GM23338 (cell line): ENCODE data around the gene LDLRAD3.

Source experiments
- CREB1 ChIP-seq: fragments of 250-450 bp; sonication (Bioruptor Pico); IDR thresholded peaks from 2 replicates; pipeline ENCODE4 v1.5.0; 2020; ENCODE audit warnings: low read depth, mild to moderate bottlenecking, moderate library complexity
- CTCF ChIP-seq, 2 experiments: fragments of 200-600 bp in 1 of 2; sonication (generic) in 1 of 2; conservative IDR thresholded peaks; 2 replicates each; pipeline versions ENCODE4 v1.5.1 to v1.6.1; 2016 to 2017; ENCODE audit warnings: antibody characterized with exemption in 2 of 2, low read depth in 2 of 2, mild to moderate bottlenecking in 2 of 2, moderate library complexity in 1 of 2
- POLR2AphosphoS5 ChIP-seq: IDR thresholded peaks from 2 replicates; pipeline ENCODE4 v1.6.1; 2016; ENCODE audit warnings: antibody characterized with exemption, low read depth
- TF ChIP-seq, protein P1 (sequence below): IDR thresholded peaks from one replicate; pipeline ENCODE4 v1.6.1; 2018; ENCODE audit warnings: antibody characterized with exemption; ENCODE audit not compliant: unreplicated experiment

GRCh38 chr11:36009473-36009872 lies 65.6 kb downstream of the LDLRAD3 start:
- TF ChIP-seq POLR2AphosphoS5 = no peak
- no peak for TF ChIP-seq CTCF (conservative IDR thresholded peaks at IDR 0.05; ENCODE audit: low read depth in 2 of 2)
- TF ChIP-seq, protein P1, sequence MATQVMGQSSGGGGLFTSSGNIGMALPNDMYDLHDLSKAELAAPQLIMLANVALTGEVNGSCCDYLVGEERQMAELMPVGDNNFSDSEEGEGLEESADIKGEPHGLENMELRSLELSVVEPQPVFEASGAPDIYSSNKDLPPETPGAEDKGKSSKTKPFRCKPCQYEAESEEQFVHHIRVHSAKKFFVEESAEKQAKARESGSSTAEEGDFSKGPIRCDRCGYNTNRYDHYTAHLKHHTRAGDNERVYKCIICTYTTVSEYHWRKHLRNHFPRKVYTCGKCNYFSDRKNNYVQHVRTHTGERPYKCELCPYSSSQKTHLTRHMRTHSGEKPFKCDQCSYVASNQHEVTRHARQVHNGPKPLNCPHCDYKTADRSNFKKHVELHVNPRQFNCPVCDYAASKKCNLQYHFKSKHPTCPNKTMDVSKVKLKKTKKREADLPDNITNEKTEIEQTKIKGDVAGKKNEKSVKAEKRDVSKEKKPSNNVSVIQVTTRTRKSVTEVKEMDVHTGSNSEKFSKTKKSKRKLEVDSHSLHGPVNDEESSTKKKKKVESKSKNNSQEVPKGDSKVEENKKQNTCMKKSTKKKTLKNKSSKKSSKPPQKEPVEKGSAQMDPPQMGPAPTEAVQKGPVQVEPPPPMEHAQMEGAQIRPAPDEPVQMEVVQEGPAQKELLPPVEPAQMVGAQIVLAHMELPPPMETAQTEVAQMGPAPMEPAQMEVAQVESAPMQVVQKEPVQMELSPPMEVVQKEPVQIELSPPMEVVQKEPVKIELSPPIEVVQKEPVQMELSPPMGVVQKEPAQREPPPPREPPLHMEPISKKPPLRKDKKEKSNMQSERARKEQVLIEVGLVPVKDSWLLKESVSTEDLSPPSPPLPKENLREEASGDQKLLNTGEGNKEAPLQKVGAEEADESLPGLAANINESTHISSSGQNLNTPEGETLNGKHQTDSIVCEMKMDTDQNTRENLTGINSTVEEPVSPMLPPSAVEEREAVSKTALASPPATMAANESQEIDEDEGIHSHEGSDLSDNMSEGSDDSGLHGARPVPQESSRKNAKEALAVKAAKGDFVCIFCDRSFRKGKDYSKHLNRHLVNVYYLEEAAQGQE = no peak
- TF ChIP-seq CREB1 (CRISPR knock-in tag) = no peak
